Measurements from ENCODE around the gene ISM1.

DNA sequence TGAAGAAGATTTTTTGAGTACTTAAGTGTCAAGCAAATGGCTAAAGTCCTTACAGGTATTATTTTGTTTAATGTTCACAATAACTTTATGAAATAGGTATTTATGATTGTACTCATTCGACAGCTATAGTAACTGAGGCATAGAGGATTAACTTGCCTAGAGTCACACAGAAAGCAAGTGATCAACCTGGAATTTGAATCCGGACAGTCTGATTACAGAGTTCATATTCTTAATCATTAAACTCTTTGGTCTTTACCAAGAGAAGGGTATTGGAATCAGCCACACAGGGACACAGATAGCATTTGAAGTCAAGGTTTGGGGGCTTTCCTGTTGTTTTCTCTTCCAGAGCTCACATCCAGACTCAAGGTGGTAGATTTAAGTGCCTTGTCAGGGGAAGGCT lies 69.7 kb downstream of the ISM1 start:
- TF ChIP-seq CTCF (conservative IDR thresholded peaks at IDR 0.05; ENCODE audit: low read depth in 2 of 2) (no peak), EZH2 (IDR thresholded peaks at IDR 0.05; ENCODE audit: low read depth, unreplicated experiment) (no peak), POLR2AphosphoS5 (IDR thresholded peaks at IDR 0.05; ENCODE audit: low read depth) (no peak)
- TF ChIP-seq, protein P1, sequence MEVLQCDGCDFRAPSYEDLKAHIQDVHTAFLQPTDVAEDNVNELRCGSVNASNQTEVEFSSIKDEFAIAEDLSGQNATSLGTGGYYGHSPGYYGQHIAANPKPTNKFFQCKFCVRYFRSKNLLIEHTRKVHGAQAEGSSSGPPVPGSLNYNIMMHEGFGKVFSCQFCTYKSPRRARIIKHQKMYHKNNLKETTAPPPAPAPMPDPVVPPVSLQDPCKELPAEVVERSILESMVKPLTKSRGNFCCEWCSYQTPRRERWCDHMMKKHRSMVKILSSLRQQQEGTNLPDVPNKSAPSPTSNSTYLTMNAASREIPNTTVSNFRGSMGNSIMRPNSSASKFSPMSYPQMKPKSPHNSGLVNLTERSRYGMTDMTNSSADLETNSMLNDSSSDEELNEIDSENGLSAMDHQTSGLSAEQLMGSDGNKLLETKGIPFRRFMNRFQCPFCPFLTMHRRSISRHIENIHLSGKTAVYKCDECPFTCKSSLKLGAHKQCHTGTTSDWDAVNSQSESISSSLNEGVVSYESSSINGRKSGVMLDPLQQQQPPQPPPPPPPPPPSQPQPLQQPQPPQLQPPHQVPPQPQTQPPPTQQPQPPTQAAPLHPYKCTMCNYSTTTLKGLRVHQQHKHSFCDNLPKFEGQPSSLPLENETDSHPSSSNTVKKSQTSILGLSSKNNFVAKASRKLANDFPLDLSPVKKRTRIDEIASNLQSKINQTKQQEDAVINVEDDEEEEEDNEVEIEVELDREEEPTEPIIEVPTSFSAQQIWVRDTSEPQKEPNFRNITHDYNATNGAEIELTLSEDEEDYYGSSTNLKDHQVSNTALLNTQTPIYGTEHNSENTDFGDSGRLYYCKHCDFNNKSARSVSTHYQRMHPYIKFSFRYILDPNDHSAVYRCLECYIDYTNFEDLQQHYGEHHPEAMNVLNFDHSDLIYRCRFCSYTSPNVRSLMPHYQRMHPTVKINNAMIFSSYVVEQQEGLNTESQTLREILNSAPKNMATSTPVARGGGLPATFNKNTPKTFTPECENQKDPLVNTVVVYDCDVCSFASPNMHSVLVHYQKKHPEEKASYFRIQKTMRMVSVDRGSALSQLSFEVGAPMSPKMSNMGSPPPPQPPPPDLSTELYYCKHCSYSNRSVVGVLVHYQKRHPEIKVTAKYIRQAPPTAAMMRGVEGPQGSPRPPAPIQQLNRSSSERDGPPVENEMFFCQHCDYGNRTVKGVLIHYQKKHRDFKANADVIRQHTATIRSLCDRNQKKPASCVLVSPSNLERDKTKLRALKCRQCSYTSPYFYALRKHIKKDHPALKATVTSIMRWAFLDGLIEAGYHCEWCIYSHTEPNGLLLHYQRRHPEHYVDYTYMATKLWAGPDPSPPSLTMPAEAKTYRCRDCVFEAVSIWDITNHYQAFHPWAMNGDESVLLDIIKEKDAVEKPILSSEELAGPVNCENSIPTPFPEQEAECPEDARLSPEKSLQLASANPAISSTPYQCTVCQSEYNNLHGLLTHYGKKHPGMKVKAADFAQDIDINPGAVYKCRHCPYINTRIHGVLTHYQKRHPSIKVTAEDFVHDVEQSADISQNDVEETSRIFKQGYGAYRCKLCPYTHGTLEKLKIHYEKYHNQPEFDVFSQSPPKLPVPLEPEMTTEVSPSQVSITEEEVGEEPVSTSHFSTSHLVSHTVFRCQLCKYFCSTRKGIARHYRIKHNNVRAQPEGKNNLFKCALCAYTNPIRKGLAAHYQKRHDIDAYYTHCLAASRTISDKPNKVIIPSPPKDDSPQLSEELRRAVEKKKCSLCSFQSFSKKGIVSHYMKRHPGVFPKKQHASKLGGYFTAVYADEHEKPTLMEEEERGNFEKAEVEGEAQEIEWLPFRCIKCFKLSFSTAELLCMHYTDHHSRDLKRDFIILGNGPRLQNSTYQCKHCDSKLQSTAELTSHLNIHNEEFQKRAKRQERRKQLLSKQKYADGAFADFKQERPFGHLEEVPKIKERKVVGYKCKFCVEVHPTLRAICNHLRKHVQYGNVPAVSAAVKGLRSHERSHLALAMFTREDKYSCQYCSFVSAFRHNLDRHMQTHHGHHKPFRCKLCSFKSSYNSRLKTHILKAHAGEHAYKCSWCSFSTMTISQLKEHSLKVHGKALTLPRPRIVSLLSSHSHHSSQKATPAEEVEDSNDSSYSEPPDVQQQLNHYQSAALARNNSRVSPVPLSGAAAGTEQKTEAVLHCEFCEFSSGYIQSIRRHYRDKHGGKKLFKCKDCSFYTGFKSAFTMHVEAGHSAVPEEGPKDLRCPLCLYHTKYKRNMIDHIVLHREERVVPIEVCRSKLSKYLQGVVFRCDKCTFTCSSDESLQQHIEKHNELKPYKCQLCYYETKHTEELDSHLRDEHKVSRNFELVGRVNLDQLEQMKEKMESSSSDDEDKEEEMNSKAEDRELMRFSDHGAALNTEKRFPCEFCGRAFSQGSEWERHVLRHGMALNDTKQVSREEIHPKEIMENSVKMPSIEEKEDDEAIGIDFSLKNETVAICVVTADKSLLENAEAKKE (CRISPR knock-in tag; IDR thresholded peaks at IDR 0.05), result no peak
